HepG2 (cell line): Measurements from ENCODE around the gene SYNE1.

Experiments used
- ASH2L ChIP-seq: fragments of 300-600, 200-600 bp; sonication (generic); IDR thresholded peaks from 2 replicates; pipeline ENCODE4 v1.7.0; 2017; ENCODE audit warnings: low read depth, mild to moderate bottlenecking, moderate library complexity, mixed read lengths, low read length; ENCODE audit not compliant: insufficient read length
- DNMT3B ChIP-seq: conservative IDR thresholded peaks from 2 replicates; pipeline ENCODE4 v1.6.1; 2016; ENCODE audit warnings: missing biosample characterization, control low read depth
- POLR2AphosphoS5 ChIP-seq: IDR thresholded peaks from 2 replicates; pipeline ENCODE4 v1.6.1; 2012; ENCODE audit warnings: low read depth, low read length
- RAD21 ChIP-seq: fragments of 450-650 bp; formaldehyde crosslinking; IDR thresholded peaks from 2 replicates; pipeline ENCODE4 v1.5.0; 2020; ENCODE audit warnings: mild to moderate bottlenecking
- SMARCE1 ChIP-seq: fragments of 450-650 bp; IDR thresholded peaks from 2 replicates; pipeline ENCODE4 v1.6.1; 2017; ENCODE audit warnings: borderline replicate concordance
- ZBTB20 ChIP-seq: sonication (generic); formaldehyde crosslinking; IDR thresholded peaks from 2 replicates; pipeline ENCODE4 v1.8.1; 2023; ENCODE audit warnings: missing genetic modification reagents, low read depth, mild to moderate bottlenecking, borderline replicate concordance
- ZFX ChIP-seq: sonication (generic); formaldehyde crosslinking; IDR thresholded peaks from 2 replicates; pipeline ENCODE4 v1.4.0; 2020; ENCODE audit warnings: mild to moderate bottlenecking, low read depth, missing genetic modification reagents, moderate library complexity
- TF ChIP-seq, protein P1 (sequence below): sonication (generic); formaldehyde crosslinking; IDR thresholded peaks from 2 replicates; pipeline ENCODE4 v1.4.0; 2020; ENCODE audit warnings: missing genetic modification reagents

DNA sequence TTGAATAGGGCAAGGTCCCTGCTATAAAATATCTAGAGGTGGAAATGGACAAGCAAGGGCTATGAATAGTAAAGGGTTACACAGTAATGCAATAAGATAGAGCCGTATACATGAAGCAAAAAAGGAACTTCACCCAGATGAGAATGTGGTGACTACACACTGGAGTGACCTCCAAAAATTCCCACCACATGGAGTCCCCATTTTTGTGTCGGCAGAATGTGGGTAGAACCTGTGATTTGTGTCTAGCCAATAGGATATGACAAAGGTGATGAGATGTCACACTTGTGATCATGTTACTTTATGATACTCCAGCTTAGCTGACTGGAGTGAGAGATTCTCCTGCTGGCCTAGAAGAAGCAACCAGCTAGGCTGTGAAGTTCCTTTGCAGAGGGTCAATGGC is 96.8 kb downstream of the SYNE1 start:
- no peak for TF ChIP-seq DNMT3B (CRISPR knock-in tag)
- no peak for TF ChIP-seq ZBTB20 (CRISPR knock-in tag)
- TF ChIP-seq ASH2L = no peak
- no peak for TF ChIP-seq RAD21 (CRISPR knock-in tag)
- no peak for TF ChIP-seq ZFX (CRISPR knock-in tag)
- TF ChIP-seq POLR2AphosphoS5 = no peak
- no peak for TF ChIP-seq SMARCE1
- TF ChIP-seq, protein P1, sequence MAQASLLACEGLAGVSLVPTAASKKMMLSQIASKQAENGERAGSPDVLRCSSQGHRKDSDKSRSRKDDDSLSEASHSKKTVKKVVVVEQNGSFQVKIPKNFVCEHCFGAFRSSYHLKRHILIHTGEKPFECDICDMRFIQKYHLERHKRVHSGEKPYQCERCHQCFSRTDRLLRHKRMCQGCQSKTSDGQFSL (CRISPR knock-in tag) = no peak
